H7 (cell line): ENCODE results near the gene DDX18. TPM values are rescaled to one million over a fixed set of nuclear protein-coding genes. Genes with fewer than 3 reads are reported as not detected.
"Not testable (repeated sequence)": the region's sequence is repeated elsewhere in the genome, so short reads cannot be mapped to it uniquely, and the experiment has no call there.

Experiments used
- DNase-seq: peaks from one replicate; pipeline ENCODE4 v3.0.0; 2012
- H3K27me3 ChIP-seq: 2 replicates; pipeline ENCODE4 v1.6.0; 2011; ENCODE audit warnings: mild to moderate bottlenecking, low read length; ENCODE audit not compliant: control insufficient read depth, insufficient read depth
- H3K36me3 ChIP-seq: replicated peaks from 2 replicates; pipeline ENCODE4 v1.5.1; 2011; ENCODE audit warnings: low read length; ENCODE audit not compliant: control insufficient read depth, insufficient read depth
- H3K4me3 ChIP-seq: 2 replicates; pipeline ENCODE4 v1.5.1; 2011; ENCODE audit warnings: low read depth, mild to moderate bottlenecking, control low read depth, low read length, moderate library complexity; ENCODE audit not compliant: insufficient read depth
- total RNA-seq: library from RNA; depleted of rRNA; stranded (reverse); fragments of >200 nt; shearing (Covaris generic); gene quantifications from 2 replicates; pipeline ENCODE4 v1.2.3, GENCODE V29; 2014

DDX18 gene
- total RNA-seq, 1 experiment from 2014 or later, result 74.3 TPM

DNA sequence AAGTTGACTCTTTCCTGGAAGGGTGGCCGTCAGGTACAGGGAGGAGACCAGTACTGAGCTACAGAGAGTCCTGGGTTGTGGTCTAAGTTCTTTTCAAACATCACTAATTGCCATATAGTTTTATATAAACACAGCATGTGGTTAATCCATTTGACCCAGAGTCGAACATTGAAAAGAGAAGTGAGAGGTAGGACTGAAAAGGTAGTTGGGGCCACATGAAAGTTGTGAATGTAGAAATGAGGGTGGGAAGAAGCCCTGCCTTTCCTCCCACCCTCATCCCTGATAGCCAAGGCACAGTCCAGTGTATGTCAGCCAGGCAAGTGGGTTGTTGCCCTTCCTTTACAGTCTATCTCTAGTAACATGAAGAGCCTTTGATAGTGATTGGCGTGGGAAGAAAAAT is 4.4 kb downstream of the DDX18 start:
- DNase-seq, result no peak
- no peaks in the 10 kb centered on the region for H3K27me3 ChIP-seq
- peaks cover 25% of the 10 kb centered on the region for H3K36me3 ChIP-seq
- H3K4me3 ChIP-seq, result no peak overlapping the region

- Histone ChIP-seq H3K36me3 (peaks cover 32% of the 10 kb centered on the region), H3K27me3 (no peaks in the 10 kb centered on the region)
These were observed 6.0 kb downstream of the DDX18 start for GRCh38 chr2:117820444-117820843.

GRCh38 chr2:117825437-117825836 is 10.9 kb downstream of the DDX18 start:
- Histone ChIP-seq H3K4me3 (no peak overlapping the region), H3K36me3 (peaks cover 49% of the 10 kb centered on the region), H3K27me3 (no peaks in the 10 kb centered on the region)
- DNase-seq, result no peak

More at GRCh38 chr2:117820444-117820843, 6.0 kb downstream of the DDX18 start:
- H3K4me3 ChIP-seq, result no peak overlapping the region
- DNase-seq, result no peak

DNA sequence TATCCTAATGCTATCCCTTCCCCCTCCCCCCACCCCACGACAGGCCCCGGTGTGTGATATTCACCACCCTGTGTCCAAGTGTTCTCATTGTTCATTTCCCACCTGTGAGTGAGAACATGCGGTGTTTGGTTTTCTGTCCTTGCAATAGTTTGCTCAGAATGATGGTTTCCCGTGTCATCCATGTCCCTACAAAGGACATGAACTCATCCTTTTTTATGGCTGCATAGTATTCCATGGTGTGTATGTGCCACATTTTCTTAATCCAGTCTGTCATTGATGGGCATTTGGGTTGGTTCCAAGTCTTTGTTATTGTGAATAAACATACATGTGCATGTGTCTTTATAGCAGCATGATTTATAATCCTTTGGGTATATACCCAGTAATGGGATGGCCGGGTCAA is 13.0 kb downstream of the DDX18 start:
- not testable (repeated sequence) for H3K27me3 ChIP-seq, H3K4me3 ChIP-seq, DNase-seq
- H3K36me3 ChIP-seq, result peaks cover 37% of the 10 kb centered on the region

- no peak overlapping the region for H3K4me3 ChIP-seq
- DNase-seq, result no peak
- peaks cover 38% of the 10 kb centered on the region for H3K36me3 ChIP-seq
- H3K27me3 ChIP-seq, result no peaks in the 10 kb centered on the region
These were observed 14.4 kb downstream of the DDX18 start for GRCh38 chr2:117828870-117829269.

- H3K27me3 ChIP-seq, result peaks cover 9% of the 10 kb centered on the region
- no peak for DNase-seq
- peaks cover 19% of the 10 kb centered on the region for H3K36me3 ChIP-seq
- no peak overlapping the region for H3K4me3 ChIP-seq
These were observed 17.8 kb downstream of the DDX18 start for GRCh38 chr2:117832332-117832731.

DNA sequence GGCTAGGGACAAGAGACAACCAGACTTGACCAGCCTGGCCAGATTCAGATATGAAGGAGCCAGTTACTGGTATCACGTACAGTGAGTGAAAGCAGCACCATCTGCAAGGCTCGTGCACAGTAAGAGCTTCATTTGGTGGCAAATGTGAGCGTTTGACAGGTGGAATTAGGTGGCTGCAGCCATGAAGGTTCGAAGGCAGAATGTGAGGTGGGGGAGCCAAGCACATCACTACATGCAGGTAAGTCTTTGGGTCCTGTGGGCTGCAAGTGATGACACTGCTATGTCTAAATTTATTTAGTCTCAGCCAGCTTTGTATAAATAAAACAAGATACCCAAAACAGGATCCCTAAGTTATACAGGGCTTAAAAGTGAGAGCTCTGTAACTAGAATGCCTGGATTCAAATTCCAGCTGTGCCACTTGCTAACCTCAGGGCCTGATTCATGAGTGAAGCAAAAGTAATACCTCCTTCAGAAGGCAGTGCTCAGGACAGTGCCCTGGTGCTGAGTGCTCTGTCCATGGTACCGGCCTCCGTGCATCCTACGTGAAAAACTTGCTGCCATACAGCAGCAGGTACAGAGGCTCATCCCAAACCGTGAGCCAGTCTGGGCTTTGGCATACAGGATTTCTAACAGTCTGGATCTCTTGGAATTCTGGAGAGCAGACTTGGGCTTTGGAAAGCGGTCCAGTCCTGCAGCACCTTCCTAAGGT is 18.6 kb downstream of the DDX18 start:
- Histone ChIP-seq H3K36me3 (peaks cover 19% of the 10 kb centered on the region), H3K4me3 (no peak overlapping the region), H3K27me3 (peaks cover 13% of the 10 kb centered on the region)
- no peak for DNase-seq

GRCh38 chr2:117833911-117834310 is 19.4 kb downstream of the DDX18 start:
- DNase-seq, result no peak
- no peak overlapping the region for H3K4me3 ChIP-seq

GRCh38 chr2:117834992-117835391 is 20.5 kb downstream of the DDX18 start:
- Histone ChIP-seq H3K4me3 (no peak overlapping the region), H3K27me3 (peaks cover 13% of the 10 kb centered on the region), H3K36me3 (peaks cover 3% of the 10 kb centered on the region)
- no peak for DNase-seq

More at GRCh38 chr2:117833911-117834310, 19.4 kb downstream of the DDX18 start:
- H3K27me3 ChIP-seq, result peaks cover 13% of the 10 kb centered on the region
- H3K36me3 ChIP-seq, result peaks cover 13% of the 10 kb centered on the region

DNA sequence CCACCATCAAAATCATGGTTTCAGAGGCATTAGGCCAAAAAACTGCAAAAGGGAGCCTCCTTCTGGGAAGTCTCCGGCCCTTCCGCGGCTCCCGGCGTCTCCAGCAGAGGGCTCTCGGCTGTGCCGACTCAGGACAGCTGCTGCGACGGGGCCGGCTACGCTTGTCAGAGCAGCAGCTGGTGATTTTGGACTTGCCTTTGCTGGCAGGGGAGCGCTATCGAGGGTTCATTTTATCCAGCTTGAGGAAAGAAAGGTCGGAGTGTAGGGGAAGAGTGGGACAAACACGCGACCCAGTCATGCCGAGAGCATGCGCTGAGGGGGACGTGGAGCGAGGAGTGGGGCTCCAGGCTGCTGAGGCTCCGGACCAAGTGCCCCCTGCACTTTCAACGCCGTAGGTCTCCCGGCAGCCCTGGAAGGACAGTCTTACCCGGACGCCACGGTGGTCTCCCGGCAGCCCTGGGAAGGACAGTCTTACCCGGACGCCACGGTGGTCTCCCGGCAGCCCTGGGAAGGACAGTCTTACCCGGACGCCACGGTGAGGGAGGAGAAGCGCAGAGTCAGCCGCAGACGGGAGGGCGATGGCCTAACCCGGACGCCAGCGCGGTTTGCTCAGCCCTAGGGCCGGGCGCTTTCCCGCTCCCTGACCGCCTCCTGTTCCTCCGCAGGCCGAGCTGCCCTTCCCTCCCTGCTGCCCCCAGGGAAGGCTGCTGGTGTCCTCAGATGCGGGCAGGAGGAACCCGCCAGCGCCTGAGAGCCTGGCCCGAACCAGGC is 21.7 kb downstream of the DDX18 start:
- Histone ChIP-seq H3K36me3 (peaks cover 3% of the 10 kb centered on the region), H3K27me3 (peaks cover 13% of the 10 kb centered on the region), H3K4me3 (peak overlapping the region; percentile 40)
- peak; percentile 88 for DNase-seq

GRCh38 chr2:117845304-117845703 is 30.8 kb downstream of the DDX18 start:
- no peaks in the 10 kb centered on the region for H3K36me3 ChIP-seq
- no peaks in the 10 kb centered on the region; the same call in 1 of the 2 replicates for H3K27me3 ChIP-seq
- no peak for DNase-seq
- H3K4me3 ChIP-seq, result no peak overlapping the region

- peak; percentile 68 for DNase-seq
- H3K27me3 ChIP-seq, result no peaks in the 10 kb centered on the region; the same call in 1 of the 2 replicates
- peak overlapping the region; percentile 26; the same call in 1 of the 2 replicates for H3K4me3 ChIP-seq
- no peaks in the 10 kb centered on the region for H3K36me3 ChIP-seq
These were observed 35.5 kb downstream of the DDX18 start for GRCh38 chr2:117850015-117850414.

DNA sequence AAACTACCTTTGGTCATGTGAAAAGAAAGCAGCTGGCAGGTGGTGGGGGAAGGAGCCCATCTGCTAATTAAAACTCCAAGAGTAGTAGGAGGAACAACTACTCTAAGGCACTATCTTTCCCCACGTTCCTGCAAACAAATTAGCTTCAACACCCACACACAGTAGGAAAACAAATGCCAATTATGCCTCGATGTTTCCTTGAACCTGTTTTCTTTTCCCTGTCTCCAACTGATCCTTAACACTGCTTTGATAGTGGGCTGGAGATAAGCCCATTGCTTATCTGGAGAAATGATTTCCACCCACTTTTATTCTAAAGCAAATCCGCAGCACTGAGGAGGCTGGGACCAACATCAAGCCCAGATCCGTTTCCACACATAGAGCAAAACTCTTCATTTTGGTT is 36.0 kb downstream of the DDX18 start:
- no peak overlapping the region for H3K4me3 ChIP-seq
- no peak for DNase-seq
- H3K27me3 ChIP-seq, result no peaks in the 10 kb centered on the region; the same call in 1 of the 2 replicates
- H3K36me3 ChIP-seq, result no peaks in the 10 kb centered on the region

- H3K36me3 ChIP-seq, result no peaks in the 10 kb centered on the region
- H3K27me3 ChIP-seq, result no peaks in the 10 kb centered on the region; the same call in 1 of the 2 replicates
- no peak for DNase-seq
- no peak overlapping the region for H3K4me3 ChIP-seq
These were observed 37.5 kb downstream of the DDX18 start for GRCh38 chr2:117851969-117852368.

- H3K4me3 ChIP-seq, result no peak overlapping the region
- no peaks in the 10 kb centered on the region for H3K36me3 ChIP-seq
- no peaks in the 10 kb centered on the region; the same call in 1 of the 2 replicates for H3K27me3 ChIP-seq
- DNase-seq, result no peak
These were observed 38.8 kb downstream of the DDX18 start for GRCh38 chr2:117853316-117853715.
